ENCODE measurements around the gene MAPK14. TPM values are rescaled to one million over a fixed set of nuclear protein-coding genes. Genes with fewer than 3 reads are reported as not detected.

The MAPK14 gene
- polyA plus RNA-seq, 3 donors from 2014 or later = 34.4 to 71.8 (median 44.6) TPM

- peak overlapping the region in 1 of 6 donors; percentile 40 for H3K27ac Mint-ChIP-seq
- peaks cover 0 to 6% (median 4%) of the 10 kb centered on the region in 3 donors for H3K27me3 Mint-ChIP-seq (ENCODE audit: low read depth in 3 of 3)
- no peak for DNase-seq
- H3K4me3 Mint-ChIP-seq = no peak overlapping the region
- H3K36me3 Mint-ChIP-seq = peaks cover 18 to 43% (median 18%) of the 10 kb centered on the region in 3 donors
- peaks cover 41% of the 10 kb centered on the region in 2 donors for H3K4me1 Mint-ChIP-seq
- H3K9me3 Mint-ChIP-seq = no peaks in the 10 kb centered on the region
These were observed 107.6 kb downstream of the MAPK14 start for GRCh38 chr6:36135053-36135731.

GRCh38 chr6:36136034-36136433, 108.4 kb downstream of the MAPK14 start:
- Mint-ChIP-seq H3K27ac (peak overlapping the region in 1 of 6 donors; percentile 23), H3K9me3 (no peaks in the 10 kb centered on the region), H3K27me3 (ENCODE audit: low read depth in 3 of 3) (peaks cover 0 to 3% (median 1%) of the 10 kb centered on the region in 3 donors), H3K4me1 (peaks cover 43 to 49% of the 10 kb centered on the region in 2 donors), H3K4me3 (no peak overlapping the region), H3K36me3 (peaks cover 18 to 44% (median 18%) of the 10 kb centered on the region in 3 donors)
- DNase-seq = no peak

DNA sequence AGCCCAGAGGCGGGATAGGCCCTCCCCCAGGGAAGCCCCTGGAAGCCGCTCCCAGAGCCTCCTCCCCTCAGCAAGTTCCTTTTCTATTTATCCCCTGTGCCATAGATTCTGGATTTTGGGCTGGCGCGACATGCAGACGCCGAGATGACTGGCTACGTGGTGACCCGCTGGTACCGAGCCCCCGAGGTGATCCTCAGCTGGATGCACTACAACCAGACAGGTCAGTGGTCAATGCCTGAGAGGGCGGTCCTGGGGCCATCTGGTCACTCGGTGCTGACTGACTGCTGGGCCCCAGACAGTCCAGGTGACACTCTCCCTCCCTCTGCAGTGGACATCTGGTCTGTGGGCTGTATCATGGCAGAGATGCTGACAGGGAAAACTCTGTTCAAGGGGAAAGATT, 108.9 kb downstream of the MAPK14 start:
- H3K4me1 Mint-ChIP-seq = peaks cover 45 to 52% of the 10 kb centered on the region in 2 donors
- peaks cover 18 to 46% (median 18%) of the 10 kb centered on the region in 3 donors for H3K36me3 Mint-ChIP-seq
- H3K4me3 Mint-ChIP-seq = no peak overlapping the region
- H3K27me3 Mint-ChIP-seq (ENCODE audit: low read depth in 3 of 3) = peaks cover 0 to 3% (median 1%) of the 10 kb centered on the region in 3 donors
- DNase-seq = no peak
- peak overlapping the region in 2 of 6 donors; percentile 43 to 62 for H3K27ac Mint-ChIP-seq
- no peaks in the 10 kb centered on the region for H3K9me3 Mint-ChIP-seq

GRCh38 chr6:36138667-36139066, 111.1 kb downstream of the MAPK14 start:
- Mint-ChIP-seq H3K4me3 (no peak overlapping the region), H3K4me1 (peaks cover 36 to 46% of the 10 kb centered on the region in 2 donors), H3K36me3 (peaks cover 11 to 44% (median 20%) of the 10 kb centered on the region in 3 donors), H3K9me3 (no peaks in the 10 kb centered on the region), H3K27ac (no peak overlapping the region), H3K27me3 (ENCODE audit: low read depth in 3 of 3) (peaks cover 0 to 3% (median 1%) of the 10 kb centered on the region in 3 donors)
- DNase-seq = no peak

- Mint-ChIP-seq H3K4me1 (peaks cover 32 to 42% of the 10 kb centered on the region in 2 donors), H3K27ac (peak overlapping the region; percentile 1 to 92 (median 78)), H3K27me3 (ENCODE audit: low read depth in 3 of 3) (peaks cover 0 to 3% (median 1%) of the 10 kb centered on the region in 3 donors), H3K9me3 (no peaks in the 10 kb centered on the region), H3K4me3 (no peak overlapping the region), H3K36me3 (peaks cover 9 to 40% (median 17%) of the 10 kb centered on the region in 3 donors)
- no peak for DNase-seq
These were observed 111.8 kb downstream of the MAPK14 start for GRCh38 chr6:36139431-36139830.

DNA sequence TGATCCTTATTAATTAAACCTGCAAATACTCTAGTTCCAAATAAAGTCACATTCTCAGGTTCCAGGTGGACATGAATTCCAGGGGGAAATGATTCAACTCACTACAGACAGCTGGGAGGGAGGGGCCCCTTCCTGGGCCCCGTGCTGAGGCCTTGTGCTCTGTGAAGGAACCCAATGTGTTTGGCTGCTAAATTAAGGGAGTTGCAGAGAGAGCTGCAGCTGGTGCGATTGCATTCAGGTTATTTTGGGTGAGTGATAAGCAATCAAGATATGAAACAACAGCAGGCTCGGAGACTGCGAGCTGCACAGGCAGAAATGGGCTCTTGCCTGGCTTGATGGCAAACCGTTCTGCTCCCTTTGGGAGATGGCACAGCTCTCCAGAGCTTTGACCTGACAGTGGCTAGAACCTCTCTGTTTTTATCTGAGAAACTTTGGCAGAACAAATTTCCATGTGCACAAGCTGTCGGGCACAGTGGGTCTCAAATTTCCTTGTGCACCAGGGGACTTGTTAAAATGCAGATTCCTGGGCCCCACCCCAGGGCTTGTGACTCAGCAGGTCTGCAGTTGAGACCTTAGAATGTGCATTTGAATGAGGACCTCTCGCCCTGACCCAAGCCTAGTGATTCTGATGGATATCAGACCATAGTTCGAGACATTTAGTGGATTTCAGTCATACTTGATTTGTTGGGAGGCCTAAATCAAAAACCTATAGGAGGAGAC, 112.5 kb downstream of the MAPK14 start:
- H3K9me3 Mint-ChIP-seq = no peaks in the 10 kb centered on the region
- no peak overlapping the region for H3K4me3 Mint-ChIP-seq
- no peak for DNase-seq
- peak overlapping the region; percentile 17 to 92 (median 85) for H3K27ac Mint-ChIP-seq
- peaks cover 0 to 3% (median 1%) of the 10 kb centered on the region in 3 donors for H3K27me3 Mint-ChIP-seq (ENCODE audit: low read depth in 3 of 3)
- H3K36me3 Mint-ChIP-seq = peaks cover 9 to 36% (median 15%) of the 10 kb centered on the region in 3 donors
- peaks cover 32 to 42% of the 10 kb centered on the region in 2 donors for H3K4me1 Mint-ChIP-seq

DNA sequence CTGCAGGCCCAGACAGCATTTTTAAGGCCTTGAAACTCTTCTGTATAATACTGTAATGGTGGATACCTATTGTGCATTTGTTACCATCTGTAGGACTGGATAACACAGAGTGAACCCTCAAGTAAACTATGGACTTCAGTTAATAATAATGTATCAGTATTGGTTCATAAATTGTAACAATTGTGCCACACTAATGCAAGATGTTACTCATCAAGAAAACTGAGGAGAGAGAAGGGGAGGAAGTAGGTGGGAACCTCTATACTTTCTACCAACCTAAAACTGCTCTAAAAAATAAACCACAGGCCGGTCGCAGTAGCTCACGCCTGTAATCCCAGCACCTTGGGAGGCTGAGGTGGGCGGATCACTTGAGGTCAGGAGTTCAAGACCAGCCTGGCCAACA, 113.5 kb downstream of the MAPK14 start:
- no peaks in the 10 kb centered on the region for H3K9me3 Mint-ChIP-seq
- peak overlapping the region; percentile 17 to 92 (median 88) for H3K27ac Mint-ChIP-seq
- DNase-seq = no peak
- peak overlapping the region in 3 of 5 donors; percentile 7 to 29 (median 18) for H3K4me3 Mint-ChIP-seq
- H3K4me1 Mint-ChIP-seq = peaks cover 32 to 42% of the 10 kb centered on the region in 2 donors
- H3K36me3 Mint-ChIP-seq = peaks cover 9 to 28% (median 13%) of the 10 kb centered on the region in 3 donors
- H3K27me3 Mint-ChIP-seq (ENCODE audit: low read depth in 3 of 3) = peaks cover 0 to 2% (median 1%) of the 10 kb centered on the region in 3 donors

GRCh38 chr6:36141961-36142360, 114.4 kb downstream of the MAPK14 start:
- Mint-ChIP-seq H3K9me3 (no peaks in the 10 kb centered on the region), H3K36me3 (peaks cover 9 to 21% (median 9%) of the 10 kb centered on the region in 3 donors), H3K4me3 (peak overlapping the region in 2 of 5 donors; percentile 49 to 50), H3K27me3 (ENCODE audit: low read depth in 3 of 3) (peaks cover 0 to 2% (median 1%) of the 10 kb centered on the region in 3 donors), H3K4me1 (peaks cover 35 to 42% of the 10 kb centered on the region in 2 donors), H3K27ac (peak overlapping the region; percentile 17 to 92 (median 84))
- no peak for DNase-seq

- peaks cover 0 to 2% (median 1%) of the 10 kb centered on the region in 3 donors for H3K27me3 Mint-ChIP-seq (ENCODE audit: low read depth in 3 of 3)
- peaks cover 0 to 1% (median 0%) of the 10 kb centered on the region in 6 donors for H3K9me3 Mint-ChIP-seq
- no peak overlapping the region for H3K4me3 Mint-ChIP-seq
- H3K4me1 Mint-ChIP-seq = peaks cover 42 to 49% of the 10 kb centered on the region in 2 donors
- H3K27ac Mint-ChIP-seq = peak overlapping the region in 3 of 6 donors; percentile 50 to 76 (median 65)
- H3K36me3 Mint-ChIP-seq = peaks cover 9 to 18% (median 10%) of the 10 kb centered on the region in 3 donors
- no peak for DNase-seq
These were observed 115.6 kb downstream of the MAPK14 start for GRCh38 chr6:36142971-36143838.

GRCh38 chr6:36145495-36145894, 117.9 kb downstream of the MAPK14 start:
- no peak overlapping the region for H3K27ac Mint-ChIP-seq
- H3K36me3 Mint-ChIP-seq = peaks cover 0 to 8% (median 8%) of the 10 kb centered on the region in 3 donors
- no peak overlapping the region for H3K4me3 Mint-ChIP-seq
- peaks cover 31 to 40% of the 10 kb centered on the region in 2 donors for H3K4me1 Mint-ChIP-seq
- H3K9me3 Mint-ChIP-seq = peaks cover 0 to 3% (median 0%) of the 10 kb centered on the region in 6 donors
- no peak for DNase-seq
- H3K27me3 Mint-ChIP-seq (ENCODE audit: low read depth in 3 of 3) = peaks cover 0 to 2% (median 0%) of the 10 kb centered on the region in 3 donors

GRCh38 chr6:36147294-36147693, 119.7 kb downstream of the MAPK14 start:
- H3K4me1 Mint-ChIP-seq = peaks cover 14 to 22% of the 10 kb centered on the region in 2 donors
- no peak overlapping the region for H3K4me3 Mint-ChIP-seq

DNA sequence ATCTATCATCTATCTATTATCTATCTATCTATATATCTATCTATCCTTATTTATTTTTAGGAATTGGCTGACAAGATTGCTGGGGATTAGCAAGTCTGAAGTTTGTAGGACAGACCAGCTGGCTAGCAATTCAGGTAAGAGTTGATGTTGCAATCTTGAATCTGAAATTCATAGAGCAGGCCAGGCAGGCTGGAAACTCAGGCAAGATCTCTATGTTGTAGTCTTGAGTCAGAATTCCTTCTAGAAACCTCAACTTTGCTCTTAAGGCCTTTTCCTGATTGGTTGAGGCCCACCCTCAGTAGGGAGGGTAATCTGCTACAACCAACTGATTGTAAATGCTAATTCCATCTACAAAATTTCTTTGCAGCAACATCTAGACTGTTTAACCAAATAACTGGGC, 121.9 kb downstream of the MAPK14 start:
- Mint-ChIP-seq H3K27ac (no peak overlapping the region), H3K9me3 (peaks cover 0 to 3% (median 0%) of the 10 kb centered on the region in 6 donors), H3K27me3 (ENCODE audit: low read depth in 3 of 3) (peaks cover 0 to 2% (median 0%) of the 10 kb centered on the region in 3 donors), H3K4me3 (no peak overlapping the region), H3K36me3 (peaks cover 0 to 6% (median 6%) of the 10 kb centered on the region in 3 donors), H3K4me1 (peaks cover 10 to 13% of the 10 kb centered on the region in 2 donors)
- no peak for DNase-seq

More at GRCh38 chr6:36147294-36147693, 119.7 kb downstream of the MAPK14 start:
- Mint-ChIP-seq H3K36me3 (peaks cover 0 to 4% (median under 1%) of the 10 kb centered on the region in 3 donors), H3K27ac (peak overlapping the region in 1 of 6 donors; percentile 70), H3K9me3 (peaks cover 0 to 3% (median 0%) of the 10 kb centered on the region in 6 donors), H3K27me3 (ENCODE audit: low read depth in 3 of 3) (peaks cover 0 to 2% (median 0%) of the 10 kb centered on the region in 3 donors)
- no peak for DNase-seq

GRCh38 chr6:36150283-36150682, 122.7 kb downstream of the MAPK14 start:
- no peak overlapping the region for H3K4me3 Mint-ChIP-seq
- H3K9me3 Mint-ChIP-seq = peaks cover 0 to 3% (median 0%) of the 10 kb centered on the region in 6 donors
- H3K27me3 Mint-ChIP-seq (ENCODE audit: low read depth in 3 of 3) = peaks cover 0 to 2% (median 1%) of the 10 kb centered on the region in 3 donors
- peaks cover 0 to 6% (median 6%) of the 10 kb centered on the region in 3 donors for H3K36me3 Mint-ChIP-seq
- H3K4me1 Mint-ChIP-seq = peaks cover 10 to 13% of the 10 kb centered on the region in 2 donors
- no peak overlapping the region for H3K27ac Mint-ChIP-seq
- DNase-seq = no peak

Measured in immature natural killer cell (primary cell).